HG03139 (cell line): ENCODE results near the gene MYOD1.

ENCODE experiments used
- ATAC-seq: cut with Tn5 transposase; IDR thresholded peaks from one replicate; pipeline ENCODE4 v1.9.1; 2021; ENCODE audit not compliant: unreplicated experiment

Gene MYOD1

DNA sequence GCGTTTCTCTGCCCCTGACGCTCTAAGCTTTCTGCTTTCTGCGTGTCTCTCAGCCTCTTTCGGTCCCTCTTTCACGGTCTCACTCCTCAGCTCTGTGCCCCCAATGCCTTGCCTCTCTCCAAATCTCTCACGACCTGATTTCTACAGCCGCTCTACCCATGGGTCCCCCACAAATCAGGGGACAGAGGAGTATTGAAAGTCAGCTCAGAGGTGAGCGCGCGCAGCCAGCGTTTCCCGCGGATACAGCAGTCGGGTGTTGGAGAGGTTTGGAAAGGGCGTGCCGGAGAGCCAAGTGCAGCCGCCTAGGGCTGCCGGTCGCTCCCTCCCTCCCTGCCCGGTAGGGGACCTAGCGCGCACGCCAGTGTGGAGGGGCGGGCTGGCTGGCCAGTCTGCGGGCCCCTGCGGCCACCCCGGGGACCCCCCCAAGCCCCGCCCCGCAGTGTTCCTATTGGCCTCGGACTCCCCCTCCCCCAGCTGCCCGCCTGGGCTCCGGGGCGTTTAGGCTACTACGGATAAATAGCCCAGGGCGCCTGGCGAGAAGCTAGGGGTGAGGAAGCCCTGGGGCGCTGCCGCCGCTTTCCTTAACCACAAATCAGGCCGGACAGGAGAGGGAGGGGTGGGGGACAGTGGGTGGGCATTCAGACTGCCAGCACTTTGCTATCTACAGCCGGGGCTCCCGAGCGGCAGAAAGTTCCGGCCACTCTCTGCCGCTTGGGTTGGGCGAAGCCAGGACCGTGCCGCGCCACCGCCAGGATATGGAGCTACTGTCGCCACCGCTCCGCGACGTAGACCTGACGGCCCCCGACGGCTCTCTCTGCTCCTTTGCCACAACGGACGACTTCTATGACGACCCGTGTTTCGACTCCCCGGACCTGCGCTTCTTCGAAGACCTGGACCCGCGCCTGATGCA is at the start of gene MYOD1:
Gene MYOD1 (plus strand): TSS at position 544 of the 910 bp plus-strand sequence. CDS start 212 bp downstream, at position 756.
- ATAC-seq: no peak

DNA sequence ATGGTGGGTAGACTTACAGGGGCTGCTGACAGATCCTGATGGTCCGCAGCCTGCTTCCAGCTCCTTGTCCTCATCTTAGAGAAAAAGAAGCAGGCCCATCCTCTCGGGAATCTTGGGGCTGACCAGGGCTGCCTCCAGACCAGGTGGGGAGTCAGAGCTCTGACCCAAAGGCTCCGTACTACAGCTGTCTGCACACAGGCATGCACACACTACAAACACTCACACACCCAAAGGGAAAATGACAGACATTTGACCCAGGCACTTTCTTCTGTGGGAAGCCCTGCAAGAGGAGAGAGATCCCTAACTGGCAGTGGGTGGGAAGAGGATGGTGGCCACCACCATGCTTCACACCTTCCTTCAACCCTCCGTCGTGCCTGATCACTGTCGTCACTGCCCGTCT is 46.9 kb upstream of the MYOD1 start:
- no peak for ATAC-seq

GRCh38 chr11:17673951-17674350 is 45.4 kb upstream of the MYOD1 start:
- ATAC-seq: no peak

DNA sequence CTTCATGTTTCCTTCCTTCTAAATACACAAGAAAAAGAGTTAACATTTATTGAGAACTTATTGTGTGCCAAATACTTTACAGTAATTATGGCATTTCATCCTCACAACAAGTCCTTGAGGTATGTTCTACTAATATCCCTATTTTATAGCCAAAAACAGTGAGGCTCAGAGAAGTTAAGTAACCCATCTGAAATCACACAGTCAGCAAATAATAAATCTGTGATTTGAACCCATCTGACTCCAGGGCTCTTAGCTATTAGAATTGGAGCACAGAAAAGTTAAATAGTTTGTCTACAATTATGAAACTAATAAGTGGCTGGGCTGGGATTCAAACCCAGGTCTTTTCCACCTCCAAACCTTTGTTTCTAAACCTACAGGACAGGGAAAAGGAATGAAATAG is 36.5 kb upstream of the MYOD1 start:
- no peak for ATAC-seq

- no peak for ATAC-seq
These were observed 35.8 kb upstream of the MYOD1 start for GRCh38 chr11:17683377-17684161.

DNA sequence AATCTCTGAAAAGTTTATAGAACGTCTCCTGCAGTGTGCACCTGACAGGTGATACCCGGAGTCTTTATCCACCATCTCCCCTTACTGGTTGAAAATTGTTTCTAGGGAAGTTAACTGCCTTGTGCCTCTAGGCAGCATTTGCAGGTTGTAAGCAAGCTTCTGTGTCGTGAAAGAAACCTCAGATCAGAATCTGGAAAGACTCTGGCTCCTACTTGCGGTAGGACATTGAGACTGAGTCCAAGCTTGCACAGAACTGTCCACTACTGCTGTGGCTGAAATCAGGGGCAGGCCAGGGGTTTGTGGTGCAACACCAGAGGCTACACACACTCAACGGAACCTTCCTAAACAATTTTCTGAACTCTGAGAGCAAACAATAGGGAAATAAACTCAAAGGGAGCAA is 34.8 kb upstream of the MYOD1 start:
- no peak for ATAC-seq

DNA sequence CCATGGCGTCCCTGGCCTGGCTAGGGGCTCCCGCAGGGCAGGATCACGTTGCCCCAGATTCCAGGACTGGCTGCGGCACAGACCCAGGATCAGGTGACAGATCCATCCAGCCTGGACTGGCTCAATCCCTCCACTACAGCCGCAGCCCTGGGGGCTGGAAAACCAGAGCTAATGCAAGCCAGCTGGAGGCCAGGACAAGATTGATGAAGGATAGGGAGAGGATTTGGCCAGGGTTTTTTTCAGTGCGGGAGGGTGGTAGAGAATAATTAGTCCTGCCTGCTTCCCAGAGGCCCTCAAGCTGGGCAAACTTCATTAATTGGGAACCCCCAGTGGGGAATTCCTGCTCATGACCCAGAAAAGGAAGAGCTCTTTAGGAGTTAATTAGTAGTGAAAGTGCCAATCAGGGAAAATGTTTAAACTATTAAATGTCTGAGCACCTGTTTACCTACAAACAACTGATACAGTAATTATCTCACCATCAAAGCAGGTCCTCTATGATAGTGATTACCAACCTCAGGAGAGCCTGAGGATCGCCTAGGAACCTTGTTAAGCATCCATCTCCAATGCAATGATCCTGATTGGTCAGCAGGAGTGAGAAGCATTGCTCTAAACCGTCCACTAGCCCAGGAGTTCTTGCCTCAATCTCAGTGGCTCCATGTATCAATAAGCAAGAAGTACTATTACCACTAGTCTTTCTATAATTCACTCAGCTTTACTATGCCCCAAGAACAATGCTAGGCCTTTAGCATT is 33.0 kb upstream of the MYOD1 start:
- ATAC-seq: no peak

- no peak for ATAC-seq
These were observed 31.3 kb upstream of the MYOD1 start for GRCh38 chr11:17687946-17688670.

DNA sequence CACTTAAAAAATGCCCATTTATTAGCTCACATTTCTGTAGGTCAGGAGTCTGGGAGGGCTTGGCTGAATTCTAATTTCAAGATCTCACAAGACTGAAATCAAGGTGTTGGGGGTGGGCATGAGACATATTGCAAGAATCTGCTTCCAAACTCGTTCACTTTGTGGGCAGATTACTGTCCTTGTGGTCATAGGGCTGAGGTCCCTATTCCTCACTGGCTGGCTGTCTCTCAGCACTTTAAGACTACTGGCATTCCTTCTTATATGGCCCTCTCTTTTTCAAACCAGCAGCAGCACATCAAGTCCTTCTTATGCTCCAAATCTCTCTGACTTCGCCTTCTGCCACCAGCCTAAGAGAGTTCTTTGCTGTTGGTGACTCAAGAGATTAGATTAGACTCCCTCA is 27.8 kb upstream of the MYOD1 start:
- ATAC-seq: no peak

GRCh38 chr11:17691976-17692375 is 27.4 kb upstream of the MYOD1 start:
- ATAC-seq: no peak

GRCh38 chr11:17692931-17693330 is 26.4 kb upstream of the MYOD1 start:
- ATAC-seq: no peak

DNA sequence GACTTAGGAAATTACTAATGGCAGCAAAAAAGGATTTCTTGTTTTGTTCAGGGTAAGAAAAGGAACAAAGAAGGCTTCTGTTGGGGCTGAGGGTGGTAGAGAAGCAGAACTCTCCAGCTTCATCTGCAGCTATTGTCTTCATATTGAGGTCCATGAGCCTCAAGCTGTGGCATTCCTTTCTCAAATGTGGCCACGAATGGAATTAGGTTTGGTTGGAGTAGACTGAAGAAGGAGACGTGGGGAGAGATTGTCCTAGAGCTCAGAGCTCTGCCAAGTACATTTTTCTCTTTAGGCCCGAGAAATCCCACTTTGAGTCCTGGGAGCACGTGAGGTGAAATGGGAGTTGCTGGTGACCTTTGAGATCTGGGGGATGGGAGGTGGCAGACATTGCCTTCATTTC is 25.8 kb upstream of the MYOD1 start:
- no peak for ATAC-seq

DNA sequence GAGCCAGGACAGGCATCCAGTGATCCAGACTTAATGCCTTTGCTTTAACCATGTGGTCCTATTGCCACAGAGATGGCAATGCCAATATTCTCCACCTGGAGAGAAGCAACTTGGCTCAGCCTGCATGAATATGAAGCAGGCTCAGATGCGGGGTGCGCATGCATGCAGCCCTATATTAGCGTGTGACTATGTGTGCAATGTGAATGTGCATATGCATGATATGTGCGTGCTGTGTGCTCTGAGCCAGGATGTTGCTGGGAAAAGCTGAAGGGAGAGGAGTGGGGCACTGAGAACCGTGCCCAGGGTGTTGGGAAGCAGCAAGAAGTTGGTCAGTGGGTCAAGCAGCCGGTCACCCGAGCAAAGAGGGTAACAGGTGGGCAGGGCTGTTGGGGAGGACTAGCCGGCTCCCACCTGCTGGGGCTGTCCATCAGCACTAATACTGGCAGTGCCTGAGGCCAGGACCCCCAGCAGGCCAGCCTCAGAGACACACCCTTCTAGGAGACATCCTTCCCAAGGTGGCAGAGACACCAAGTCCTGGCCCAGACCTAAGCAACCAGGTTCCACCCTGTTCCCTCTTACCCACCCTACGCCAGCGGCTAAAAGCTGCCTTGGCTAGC is 24.8 kb upstream of the MYOD1 start:
- no peak for ATAC-seq

DNA sequence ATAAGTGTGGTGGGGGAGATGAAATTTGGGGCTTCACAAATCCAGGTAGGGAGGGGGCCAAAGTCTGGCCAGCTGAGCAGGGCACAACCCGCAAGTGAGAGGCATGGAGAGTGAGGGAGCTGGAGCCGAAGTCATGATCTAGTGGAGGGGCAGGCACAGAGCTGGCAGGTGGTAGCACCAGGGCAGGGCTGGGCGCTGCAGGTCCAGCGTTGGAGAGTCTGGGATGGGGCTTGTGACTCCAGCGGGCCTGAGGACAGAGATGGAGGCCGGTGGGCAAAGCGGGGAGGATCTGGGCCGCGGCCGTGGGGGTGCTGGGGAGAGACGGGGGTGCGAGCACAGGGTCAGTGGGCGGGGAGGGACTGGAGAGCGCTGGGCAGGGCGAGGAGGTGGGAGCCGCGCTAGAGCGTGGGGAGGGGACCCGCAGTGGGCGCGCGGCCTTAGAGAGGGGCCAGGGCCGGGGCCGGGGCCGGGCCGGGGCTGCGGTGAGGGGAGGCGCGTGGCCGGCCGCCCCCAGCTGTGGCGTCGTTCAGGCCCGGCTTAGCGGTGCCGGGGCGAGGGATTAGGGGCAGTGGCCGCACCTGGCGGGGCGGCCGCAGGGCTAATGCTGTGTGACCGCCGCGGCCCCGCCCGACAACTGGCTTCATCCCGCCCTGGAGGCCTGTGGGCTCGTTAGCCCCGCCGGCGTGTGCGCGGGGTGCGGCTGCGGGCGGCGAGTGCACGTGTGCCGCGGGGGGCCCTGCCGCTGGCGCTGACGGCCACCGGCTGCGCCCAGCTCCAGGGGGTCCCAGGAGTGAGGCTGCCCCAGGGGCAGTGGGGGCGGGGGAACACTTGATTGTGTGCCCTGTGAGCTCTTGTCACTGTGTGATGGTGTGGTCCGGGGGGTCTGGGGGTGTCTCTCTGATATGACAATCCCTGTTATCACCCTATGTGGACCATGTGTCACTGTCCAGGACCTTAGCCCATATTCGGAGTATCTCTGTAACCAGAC is 23.6 kb upstream of the MYOD1 start:
- ATAC-seq: no peak

GRCh38 chr11:17696741-17697140 is 22.6 kb upstream of the MYOD1 start:
- ATAC-seq: no peak

DNA sequence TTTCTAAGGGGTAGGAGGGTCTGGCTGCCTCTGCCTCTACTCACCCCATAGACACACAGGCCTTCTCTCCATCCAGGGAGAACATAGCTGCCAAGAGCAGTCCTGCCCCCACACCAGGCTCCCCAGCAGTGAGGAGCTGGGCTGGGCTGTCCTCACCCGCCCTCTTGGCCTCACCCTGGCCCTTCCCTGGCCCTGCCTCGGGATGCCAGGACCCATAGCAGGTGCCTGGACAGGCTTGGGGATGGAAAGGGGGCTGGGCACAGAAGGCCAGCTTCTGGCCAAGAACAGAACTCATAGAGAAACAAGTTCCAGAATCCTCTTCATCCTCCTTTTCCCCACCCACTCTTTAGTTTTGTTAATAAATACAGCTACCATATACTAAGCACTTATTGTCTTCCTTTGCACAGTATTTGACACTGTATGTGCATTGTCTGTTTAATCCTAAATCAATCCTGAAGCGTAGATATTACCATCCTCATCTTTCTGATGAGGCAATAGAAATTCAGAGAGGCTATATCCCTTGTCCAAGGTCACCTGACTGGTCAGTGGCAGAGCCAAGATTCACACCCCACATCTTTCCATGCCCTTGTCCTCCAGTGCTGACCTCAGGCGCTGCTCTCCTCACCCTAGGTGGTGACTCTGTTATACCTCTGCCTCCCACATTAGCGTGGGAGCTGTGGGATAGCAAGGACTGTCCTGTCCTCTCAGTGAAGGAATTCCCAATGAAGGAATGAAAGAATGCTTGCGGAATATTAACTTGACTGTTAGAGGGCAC is 22.0 kb upstream of the MYOD1 start:
- ATAC-seq: no peak

DNA sequence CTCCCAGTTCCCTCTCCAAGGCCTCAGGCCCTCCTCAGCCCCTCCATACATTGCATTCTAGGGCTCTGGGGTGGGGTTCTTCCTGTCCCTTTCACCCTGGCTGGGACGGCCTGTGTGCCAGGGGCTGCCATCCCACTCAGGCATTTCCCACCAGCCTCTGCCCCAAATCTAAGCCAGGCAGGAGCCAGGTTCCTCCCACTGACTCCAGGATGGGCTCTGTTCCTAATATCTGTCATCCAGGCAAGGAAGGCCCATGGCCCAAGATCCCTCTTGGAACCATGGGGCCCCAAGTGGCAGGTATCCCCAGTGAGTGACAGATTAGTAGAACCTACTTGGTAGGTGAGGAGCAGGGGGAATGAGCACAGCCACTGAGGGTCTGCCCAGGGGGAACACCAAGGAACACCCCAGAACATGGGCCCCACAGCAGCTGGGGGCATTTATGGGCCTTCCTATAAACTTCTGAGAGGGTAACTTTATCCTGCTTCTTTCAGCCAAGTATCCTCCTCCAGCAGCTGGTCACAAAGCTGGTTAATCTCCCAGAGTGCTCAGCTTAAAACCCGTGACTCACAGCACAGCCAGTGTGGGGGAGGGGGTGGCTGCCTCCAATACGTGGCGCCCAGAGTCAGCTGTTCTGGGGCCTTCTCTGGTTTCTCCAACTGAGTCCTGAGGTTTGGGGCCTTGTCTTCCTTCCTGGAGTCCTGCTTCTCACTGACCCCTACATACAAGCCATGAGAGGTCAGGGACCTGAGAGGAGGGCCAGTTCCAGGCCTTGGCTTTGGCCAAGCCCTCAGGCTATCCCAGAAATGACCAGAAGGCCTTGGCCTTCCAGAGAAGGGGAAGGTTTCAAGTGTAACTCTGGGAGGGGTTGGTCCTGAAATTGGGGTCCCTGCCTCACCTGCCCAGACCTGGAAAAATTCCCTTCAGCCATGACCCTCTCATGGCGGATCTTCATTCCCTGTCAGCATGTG is 19.9 kb upstream of the MYOD1 start:
- ATAC-seq: no peak
